NAMALWA (cell line): ENCODE results near the gene KANSL1.

Experiments used
- DNase-seq: peaks from one replicate; pipeline ENCODE4 v3.0.0-alpha.2; 2015; ENCODE audit warnings: low spot score

KANSL1 gene

DNA sequence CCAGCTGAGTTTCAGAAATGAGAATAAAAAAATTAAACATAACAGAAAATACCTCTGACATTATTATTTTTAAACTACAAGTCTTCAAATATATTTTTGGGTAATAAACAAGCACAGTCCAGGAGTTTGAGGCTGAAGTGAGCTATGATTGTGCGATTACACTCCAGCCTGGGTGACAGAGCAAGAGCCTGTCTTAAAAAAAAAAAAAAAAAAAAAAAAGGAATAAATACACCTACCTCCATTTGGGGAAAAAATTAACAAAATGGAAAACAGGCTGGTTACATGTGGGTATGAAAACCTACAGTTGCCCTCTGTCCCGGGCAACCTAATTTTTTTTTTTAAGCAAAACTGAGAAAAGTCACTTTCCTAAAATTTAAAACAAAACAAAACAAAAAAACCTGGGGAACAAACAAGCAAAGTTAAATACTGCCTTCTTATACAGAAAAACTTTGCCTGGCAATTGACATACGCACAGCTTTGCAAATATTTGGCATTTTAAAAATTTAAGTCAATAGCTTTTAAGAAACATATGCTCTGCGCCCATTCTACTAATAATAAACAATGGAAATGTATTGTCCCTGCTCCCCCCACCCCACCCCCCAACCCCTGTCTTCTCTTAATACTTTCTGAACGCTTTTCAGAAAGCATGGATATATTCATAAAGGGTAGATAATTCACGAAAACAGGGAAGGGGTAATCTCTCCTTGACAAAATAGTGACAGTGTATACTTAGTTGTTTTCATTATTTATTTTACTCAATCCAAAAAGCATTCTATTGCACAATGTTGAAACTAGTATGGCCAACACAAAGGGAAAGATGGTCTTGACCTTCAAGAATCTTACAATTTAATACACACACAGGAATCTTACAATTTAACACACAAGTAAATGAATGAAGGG lies 112.9 kb downstream of the KANSL1 start:
- DNase-seq: no peak

DNA sequence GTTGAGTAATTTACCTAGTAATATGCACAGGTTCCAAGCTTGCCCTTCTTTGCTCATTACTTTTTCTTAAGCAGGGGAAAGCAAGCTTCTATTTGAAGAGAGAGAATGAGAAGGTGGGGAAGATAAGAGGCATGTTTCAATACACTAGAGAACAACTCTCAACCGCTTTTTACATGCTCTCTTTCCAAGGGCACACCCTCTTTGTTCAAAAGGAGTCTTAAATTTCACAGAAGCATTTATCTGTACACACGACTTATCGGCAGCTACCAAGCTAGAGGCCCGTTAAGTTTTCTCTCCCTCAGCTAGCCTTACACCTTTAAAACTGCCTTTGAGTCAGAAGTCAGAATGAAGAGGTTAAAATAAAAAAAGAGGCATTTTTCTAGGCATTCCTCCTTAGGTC lies 114.6 kb downstream of the KANSL1 start:
- no peak for DNase-seq

DNA sequence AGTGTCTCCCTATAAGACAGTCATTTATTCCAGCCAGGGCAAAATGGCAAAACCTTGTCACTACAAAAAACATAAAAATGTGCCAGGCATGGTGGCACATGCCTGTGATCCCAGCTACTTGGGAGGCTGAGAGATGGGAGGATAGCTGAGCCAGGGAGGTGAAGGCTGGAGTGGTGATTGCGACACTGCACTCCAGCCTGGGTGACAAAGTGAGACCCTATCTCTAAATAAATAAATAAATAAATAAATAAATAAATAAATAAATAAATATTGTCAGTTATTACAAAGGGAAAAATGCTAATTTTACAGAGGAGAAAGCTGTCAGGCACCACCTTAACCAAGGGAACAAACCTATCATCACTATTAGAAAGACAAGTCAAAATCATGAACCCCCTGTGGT lies 118.7 kb downstream of the KANSL1 start:
- no peak for DNase-seq

DNA sequence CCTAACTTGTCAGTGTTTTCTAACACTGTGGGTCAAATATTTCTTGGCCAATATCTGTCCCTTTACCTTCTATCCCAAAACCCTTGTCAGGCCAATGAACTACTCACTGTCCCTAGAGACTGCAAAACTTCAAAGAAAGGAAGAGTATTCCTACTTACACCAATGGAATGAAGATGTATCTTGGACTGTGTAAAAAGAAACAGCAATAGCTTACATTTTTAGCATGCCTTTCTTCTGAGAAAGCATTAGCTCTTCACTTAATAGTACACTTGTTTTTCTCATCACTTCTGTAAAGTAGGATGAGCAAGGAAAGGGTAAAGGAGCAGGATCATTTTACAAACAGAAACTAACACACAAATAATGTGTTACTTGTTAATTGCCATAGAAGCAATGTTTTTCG lies 120.2 kb downstream of the KANSL1 start:
- no peak for DNase-seq

- no peak for DNase-seq
Measured at GRCh38 chr17:46071796-46072195, 121.4 kb downstream of the KANSL1 start.

DNA sequence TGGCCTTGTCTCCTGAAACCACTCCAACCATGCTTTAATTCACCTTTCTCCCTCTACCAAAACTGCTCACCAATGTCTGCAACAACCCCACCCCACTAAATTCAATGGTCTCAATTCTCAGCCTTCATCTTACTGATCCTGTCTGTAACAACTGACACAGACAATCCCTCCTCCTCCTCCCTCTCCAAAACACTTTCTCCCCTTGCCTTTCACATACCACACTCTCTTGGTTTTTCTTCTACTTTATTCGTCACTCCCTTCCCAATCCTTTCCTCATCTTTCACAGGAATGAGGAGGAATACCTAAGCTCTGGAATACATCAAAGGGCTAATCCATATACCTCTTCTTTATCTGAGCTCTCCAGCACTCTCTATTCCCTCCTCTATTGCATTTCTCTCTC lies 128.8 kb downstream of the KANSL1 start:
- DNase-seq: no peak

- no peak for DNase-seq
Measured at GRCh38 chr17:46063241-46063640, 130.0 kb downstream of the KANSL1 start.

DNA sequence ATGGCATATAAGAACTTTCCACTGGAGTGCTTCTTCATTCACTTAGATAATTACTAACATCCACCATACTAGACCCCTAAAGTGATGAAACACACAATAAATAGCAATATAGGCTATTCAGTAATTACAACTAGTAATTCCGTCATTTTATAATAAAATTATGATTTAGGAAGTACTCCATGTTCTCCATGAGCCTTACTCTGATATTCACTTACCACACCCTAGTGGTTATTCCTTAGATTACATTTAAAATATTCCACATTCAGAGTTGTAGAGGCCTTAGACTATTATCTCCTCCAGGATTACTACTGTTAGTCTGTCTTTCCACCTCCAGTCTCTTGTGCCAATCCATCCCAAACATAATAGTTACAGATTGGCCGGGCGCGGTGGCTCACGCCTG lies 131.8 kb downstream of the KANSL1 start:
- peak; percentile 22 for DNase-seq

GRCh38 chr17:46060461-46060860 lies 132.8 kb downstream of the KANSL1 start:
- no peak for DNase-seq

DNA sequence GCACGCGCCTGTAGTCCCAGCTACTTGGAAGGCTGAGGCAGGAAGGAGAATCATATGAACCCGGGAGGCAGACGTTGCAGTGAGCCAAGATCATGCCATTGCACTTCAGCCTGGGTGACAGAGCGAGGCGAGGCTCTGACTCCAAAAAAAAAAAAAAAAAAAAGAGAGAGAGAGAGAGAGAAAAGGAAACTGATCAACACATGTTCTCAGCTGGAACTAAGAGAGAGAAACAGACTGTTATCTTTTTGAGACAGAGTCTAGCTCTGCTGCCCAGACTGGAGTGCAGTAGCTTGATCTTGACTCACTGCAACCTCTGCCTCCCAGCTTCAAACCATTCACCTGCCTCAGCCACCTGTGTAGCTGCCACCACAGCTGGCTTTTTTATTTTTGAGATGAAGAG lies 133.7 kb downstream of the KANSL1 start:
- no peak for DNase-seq

- no peak for DNase-seq
Measured at GRCh38 chr17:46057366-46057765, 135.9 kb downstream of the KANSL1 start.

- no peak for DNase-seq
Measured at GRCh38 chr17:46056800-46057304, 136.4 kb downstream of the KANSL1 start.

DNA sequence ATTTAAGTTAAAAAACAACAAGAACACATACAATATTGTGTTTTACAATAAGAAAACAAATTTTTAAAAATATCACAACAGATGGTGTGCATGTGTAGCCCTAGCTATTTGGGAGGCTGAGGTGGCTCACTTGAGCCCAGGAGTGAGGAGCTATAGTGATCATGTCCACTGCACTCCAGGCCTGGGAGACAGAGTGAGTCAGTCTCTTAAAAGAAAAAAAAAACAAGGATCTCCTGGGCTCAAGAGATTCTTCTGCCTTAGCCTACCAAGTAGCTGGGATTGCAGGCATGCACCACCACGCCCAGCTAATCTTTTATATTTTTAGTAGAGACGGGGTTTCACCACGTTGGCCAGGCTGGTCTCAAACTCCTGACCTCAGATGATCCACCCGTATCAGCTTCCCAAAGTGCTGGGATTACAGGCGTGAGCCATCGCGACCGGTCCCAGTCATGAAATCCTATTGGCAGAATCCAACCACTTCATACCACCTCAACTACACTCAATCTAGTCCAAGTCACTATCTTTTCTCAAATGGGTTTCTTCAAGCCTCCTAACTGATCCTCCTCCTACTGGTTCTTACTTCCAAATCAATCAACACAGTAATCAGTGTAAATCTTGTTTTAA lies 139.2 kb downstream of the KANSL1 start:
- DNase-seq: no peak

DNA sequence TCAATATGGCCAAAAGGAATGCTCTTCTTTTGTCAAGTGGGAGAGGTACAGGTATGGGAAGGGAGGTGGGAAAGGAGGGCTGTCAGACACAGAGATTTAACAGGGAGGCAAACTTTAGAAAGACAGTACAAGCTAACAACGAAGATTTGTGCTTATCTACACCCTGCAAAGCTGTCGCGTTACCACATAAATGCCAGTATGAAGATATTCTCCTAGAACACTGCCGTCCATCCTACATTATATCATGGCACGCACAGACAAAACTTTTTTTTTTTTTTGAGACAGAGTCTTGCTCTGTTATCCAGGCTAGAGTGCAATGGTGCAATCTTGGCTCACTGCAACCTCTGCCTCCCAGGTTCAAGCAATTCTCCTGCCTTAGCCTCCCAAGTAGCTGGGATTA lies 143.6 kb downstream of the KANSL1 start:
- no peak for DNase-seq

GRCh38 chr17:46047856-46048255 lies 145.4 kb downstream of the KANSL1 start:
- no peak for DNase-seq

- DNase-seq: no peak
Measured at GRCh38 chr17:46047398-46047797, 145.8 kb downstream of the KANSL1 start.

- no peak for DNase-seq
Measured at GRCh38 chr17:46046957-46047356, 146.3 kb downstream of the KANSL1 start.

GRCh38 chr17:46045639-46046038 lies 147.6 kb downstream of the KANSL1 start:
- DNase-seq: no peak

DNA sequence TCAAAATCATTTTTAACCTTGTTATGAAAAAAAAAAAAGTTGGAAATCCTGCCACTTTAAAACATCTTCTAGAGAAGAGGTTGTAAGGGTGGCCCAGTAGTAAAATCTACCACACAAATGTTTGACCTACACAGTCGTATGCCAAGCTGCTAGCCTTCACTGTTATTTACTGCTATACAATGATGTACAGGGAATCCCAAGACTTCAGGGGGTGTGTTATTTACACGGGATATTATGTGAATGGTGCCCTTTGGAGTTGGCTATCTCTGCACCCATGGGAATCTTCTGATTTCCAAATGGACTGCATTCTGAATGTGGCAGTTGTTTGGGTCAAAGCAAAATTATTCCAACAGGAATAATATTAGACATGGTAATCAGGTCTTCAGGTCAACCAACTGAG lies 148.2 kb downstream of the KANSL1 start:
- no peak for DNase-seq

DNA sequence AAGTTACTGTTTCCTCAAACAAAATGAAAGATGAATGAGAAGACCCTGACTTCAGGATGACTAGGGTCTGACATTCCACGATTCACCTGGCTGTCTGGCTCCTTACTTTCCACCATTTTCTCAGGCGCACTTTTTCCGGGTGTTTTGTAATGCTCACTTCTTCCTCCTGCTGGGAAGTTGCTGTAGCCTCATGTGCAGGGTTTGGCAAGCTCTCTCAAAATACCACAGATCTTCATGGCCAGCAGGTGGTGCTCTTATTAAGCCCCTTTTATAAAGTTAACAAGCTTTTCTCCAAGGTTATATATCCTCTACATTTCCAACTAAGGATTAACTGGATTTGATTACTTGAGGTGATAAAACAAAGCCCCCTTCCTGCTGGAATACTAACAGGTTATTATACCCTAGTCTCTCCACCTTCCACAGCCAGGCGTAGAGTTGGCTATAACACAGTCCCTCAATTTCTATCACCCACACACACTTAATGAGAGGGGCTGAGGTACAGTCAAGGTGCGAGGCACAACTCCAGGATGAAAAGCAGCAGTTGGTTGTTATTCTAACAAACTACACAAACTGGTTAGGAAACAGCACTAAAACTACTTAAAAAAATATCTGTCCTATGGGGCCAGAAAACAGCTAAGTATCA lies 148.8 kb downstream of the KANSL1 start:
- DNase-seq: peak; percentile 80

GRCh38 chr17:46043606-46044005 lies 149.6 kb downstream of the KANSL1 start:
- DNase-seq: no peak

GRCh38 chr17:46042925-46043324 lies 150.3 kb downstream of the KANSL1 start:
- no peak for DNase-seq

GRCh38 chr17:46042246-46042645 lies 151.0 kb downstream of the KANSL1 start:
- no peak for DNase-seq
